ENCODE measurements around the gene TBC1D20. TPM values are rescaled to one million over a fixed set of nuclear protein-coding genes. Genes with fewer than 3 reads are reported as not detected.
"Not testable (repeated sequence)": the region's sequence is repeated elsewhere in the genome, so short reads cannot be mapped to it uniquely, and the experiment has no call there.

TBC1D20 gene
- total RNA-seq = 10 to 100 TPM; 24.6 to 25.0 TPM
- 28.6 TPM for polyA plus RNA-seq

DNA sequence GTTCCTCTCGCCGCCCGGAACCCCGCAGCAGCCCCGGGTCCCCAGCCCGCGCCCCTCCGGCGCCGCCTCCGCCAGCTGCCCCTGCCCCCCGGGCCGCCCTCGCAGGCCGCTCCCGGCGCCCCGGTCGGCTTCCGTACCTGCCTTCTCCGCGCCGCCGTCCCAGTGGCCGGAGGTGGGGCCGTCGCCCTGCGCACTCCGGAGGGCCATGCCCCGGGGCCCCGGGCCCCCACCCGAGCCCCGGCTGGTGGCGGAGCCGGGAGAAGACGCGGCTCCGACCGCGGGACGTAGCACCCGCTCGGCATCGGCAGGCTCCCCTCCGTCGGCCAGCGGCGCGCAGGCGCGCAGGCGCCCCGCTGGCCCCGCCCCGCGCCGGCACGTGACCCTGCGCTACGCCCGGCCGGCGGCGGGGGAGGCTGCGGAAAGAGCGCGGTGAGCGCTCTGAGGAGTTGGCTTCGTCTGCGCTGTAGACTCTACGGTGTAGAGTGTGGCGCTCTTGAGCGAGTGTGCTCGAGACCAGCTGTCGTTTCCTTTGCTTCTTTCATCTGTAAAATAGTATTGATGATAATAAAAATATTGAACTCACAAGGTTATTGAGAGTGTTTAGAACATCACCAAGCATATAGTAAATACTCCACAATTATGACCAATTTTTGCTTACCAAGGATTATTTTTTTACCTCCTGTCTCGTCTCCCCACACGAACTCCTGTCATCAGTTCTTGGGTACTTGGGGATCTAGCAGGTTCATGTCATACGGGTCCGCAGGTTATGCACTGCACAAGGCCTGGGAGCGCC lies at the start of gene TBC1D20:
TBC1D20 (minus strand) TSS at position 335 of the 793 bp plus-strand sequence; CDS start at position 207, 128 bp downstream.
- H3K4me3 Mint-ChIP-seq = peak within 1 kb of the TSS; percentile 93 to 99 (median 94)
- H3K27me3 Mint-ChIP-seq = no peaks in the 10 kb centered on the region
- DNase-seq = peak; percentile 79 to 90 (median 86)
- H3K4me1 ChIP-seq (ENCODE audit: insufficient read depth, low read length) = peaks cover 37% of the 10 kb centered on the region
- peak within 1 kb of the TSS; percentile 72 for H3K27ac ChIP-seq (ENCODE audit: low read depth, low read length)
- no peaks in the 10 kb centered on the region for H3K36me3 ChIP-seq (ENCODE audit: insufficient read depth, low read length)
- H3K27ac Mint-ChIP-seq = peak within 1 kb of the TSS; percentile 88 to 99 (median 97)
- no peaks in the 10 kb centered on the region for H3K9me3 Mint-ChIP-seq
- CTCF ChIA-PET = interaction anchor here (1.0 to 1.8 kb wide), 6 partner anchors 14 to 190 kb away, joined by 3 to 5 read pairs (median 4); no protein-coding TSS in a partner anchor
- POLR2A ChIA-PET = interaction anchor here (0.5 to 1.0 kb wide), 2 partner anchors 24 to 73 kb away, joined by 3 to 4 read pairs; no protein-coding TSS in a partner anchor
- peak within 1 kb of the TSS; percentile 74 for H3K4me3 ChIP-seq (ENCODE audit: low read length)
- H3K36me3 Mint-ChIP-seq = peaks cover 0 to 9% (median 2%) of the 10 kb centered on the region in 3 donors
- peaks cover 37 to 50% (median 49%) of the 10 kb centered on the region in 3 donors for H3K4me1 Mint-ChIP-seq
- no peaks in the 10 kb centered on the region for H3K27me3 ChIP-seq (ENCODE audit: insufficient read depth, low read length, poor library complexity, severe bottlenecking)
- H3K9me3 ChIP-seq (ENCODE audit: low read length) = no peaks in the 10 kb centered on the region

GRCh38 chr20:510328-511057 lies 48.2 kb upstream of the TBC1D20 start:
- H3K9me3 ChIP-seq (ENCODE audit: low read length); CTCF ChIA-PET; H3K27me3 ChIP-seq (ENCODE audit: insufficient read depth, low read length, poor library complexity, severe bottlenecking); H3K9me3 Mint-ChIP-seq; H3K4me3 Mint-ChIP-seq; H3K27ac ChIP-seq (ENCODE audit: low read depth, low read length); DNase-seq; H3K4me3 ChIP-seq (ENCODE audit: low read length); H3K27me3 Mint-ChIP-seq; H3K36me3 ChIP-seq (ENCODE audit: insufficient read depth, low read length); POLR2A ChIA-PET; H3K4me1 ChIP-seq (ENCODE audit: insufficient read depth, low read length): not testable (repeated sequence)
- peaks cover 43 to 61% (median 51%) of the 10 kb centered on the region in 3 donors for H3K4me1 Mint-ChIP-seq
- H3K36me3 Mint-ChIP-seq = peaks cover 0 to 57% (median 4%) of the 10 kb centered on the region in 3 donors
- peak overlapping the region in 1 of 8 donors; percentile 21 for H3K27ac Mint-ChIP-seq

DNA sequence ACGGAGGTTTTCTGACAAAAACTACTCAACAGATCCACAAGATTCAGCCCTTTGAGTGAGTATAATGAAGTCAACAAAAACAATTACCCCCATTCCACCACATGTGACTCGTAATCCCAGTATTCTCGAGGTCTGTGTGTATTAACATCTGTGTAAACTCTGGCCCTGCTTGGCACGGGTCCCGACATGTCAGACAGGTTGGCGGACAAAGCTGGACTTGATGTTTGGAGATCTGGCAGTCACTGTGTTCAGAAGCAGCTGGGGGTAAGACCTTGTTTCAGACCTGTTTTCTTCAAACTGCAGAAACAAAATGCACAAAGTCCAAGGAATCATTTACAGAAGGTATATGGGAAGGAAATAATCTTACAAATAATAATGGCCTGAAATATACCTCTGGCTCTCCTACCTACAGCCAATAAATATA lies 46.0 kb upstream of the TBC1D20 start:
- H3K4me3 Mint-ChIP-seq; H3K27ac Mint-ChIP-seq; H3K27me3 Mint-ChIP-seq; H3K9me3 ChIP-seq (ENCODE audit: low read length); H3K4me3 ChIP-seq (ENCODE audit: low read length); H3K9me3 Mint-ChIP-seq; H3K27ac ChIP-seq (ENCODE audit: low read depth, low read length); POLR2A ChIA-PET; H3K27me3 ChIP-seq (ENCODE audit: insufficient read depth, low read length, poor library complexity, severe bottlenecking); H3K4me1 ChIP-seq (ENCODE audit: insufficient read depth, low read length); DNase-seq: not testable (repeated sequence)
- Mint-ChIP-seq H3K4me1 (peaks cover 25 to 42% (median 33%) of the 10 kb centered on the region in 3 donors), H3K36me3 (peaks cover 3 to 57% (median 4%) of the 10 kb centered on the region in 3 donors)
- CTCF ChIA-PET = interaction anchor here (1.6 kb wide), 1 partner anchor 32 kb away, joined by 3 read pairs; no protein-coding TSS in a partner anchor
- peaks cover 17% of the 10 kb centered on the region for H3K36me3 ChIP-seq (ENCODE audit: insufficient read depth, low read length)

- Mint-ChIP-seq H3K4me3 (no peak overlapping the region), H3K27ac (no peak overlapping the region), H3K9me3 (no peaks in the 10 kb centered on the region), H3K27me3 (no peaks in the 10 kb centered on the region), H3K4me1 (peaks cover 20 to 37% (median 31%) of the 10 kb centered on the region in 3 donors), H3K36me3 (peaks cover 4 to 62% (median 7%) of the 10 kb centered on the region in 3 donors)
- no peak for DNase-seq
- Histone ChIP-seq H3K27me3 (ENCODE audit: insufficient read depth, low read length, poor library complexity, severe bottlenecking) (no peaks in the 10 kb centered on the region), H3K36me3 (ENCODE audit: insufficient read depth, low read length) (peaks cover 22% of the 10 kb centered on the region), H3K9me3 (ENCODE audit: low read length) (no peaks in the 10 kb centered on the region), H3K4me3 (ENCODE audit: low read length) (no peak overlapping the region), H3K4me1 (ENCODE audit: insufficient read depth, low read length) (no peaks in the 10 kb centered on the region), H3K27ac (ENCODE audit: low read depth, low read length) (no peak overlapping the region)
- ChIA-PET POLR2A (no interaction called here), CTCF (no interaction called here)
These were observed 45.5 kb upstream of the TBC1D20 start for GRCh38 chr20:507761-508332.

DNA sequence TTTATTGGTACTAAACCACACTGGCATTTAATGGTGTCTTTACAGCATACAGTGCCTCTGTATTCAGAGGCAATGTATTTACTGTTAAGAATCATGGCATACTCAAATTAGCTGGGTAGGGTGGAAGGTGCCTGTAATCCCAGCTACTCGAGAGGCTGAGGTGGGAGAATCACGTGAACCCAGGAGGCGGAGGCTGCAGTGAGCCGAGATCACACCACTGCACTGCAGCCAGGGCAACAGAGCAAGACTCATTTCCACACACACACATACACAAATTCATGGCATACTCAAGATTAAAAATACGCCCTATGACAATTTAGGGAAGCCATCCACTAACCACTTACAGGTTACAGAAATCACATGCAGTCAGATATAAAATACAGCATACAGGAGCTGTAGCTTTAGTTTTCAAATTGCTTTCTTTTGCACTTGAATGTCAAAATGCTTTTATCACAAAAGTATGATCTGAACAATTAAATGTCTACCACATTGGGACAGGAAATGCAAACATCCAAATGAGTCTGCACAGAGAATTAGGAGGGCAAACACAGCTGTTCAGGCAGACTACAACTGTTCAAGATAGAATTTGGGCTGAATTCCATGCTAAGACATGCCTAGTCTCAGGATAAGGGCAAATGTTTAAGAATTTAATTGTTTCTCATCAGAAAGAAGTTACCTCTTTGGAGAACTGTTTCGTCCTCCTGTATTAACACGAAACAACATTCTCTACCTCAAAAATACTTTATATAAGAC lies 44.8 kb upstream of the TBC1D20 start:
- H3K27ac ChIP-seq (ENCODE audit: low read depth, low read length) = no peak overlapping the region
- no peaks in the 10 kb centered on the region for H3K4me1 ChIP-seq (ENCODE audit: insufficient read depth, low read length)
- H3K4me3 ChIP-seq (ENCODE audit: low read length) = no peak overlapping the region
- no peaks in the 10 kb centered on the region for H3K27me3 ChIP-seq (ENCODE audit: insufficient read depth, low read length, poor library complexity, severe bottlenecking)
- no peaks in the 10 kb centered on the region for H3K27me3 Mint-ChIP-seq
- no peaks in the 10 kb centered on the region for H3K9me3 Mint-ChIP-seq
- peaks cover 4 to 69% (median 10%) of the 10 kb centered on the region in 3 donors for H3K36me3 Mint-ChIP-seq
- H3K4me3 Mint-ChIP-seq = no peak overlapping the region
- no peak for DNase-seq
- CTCF ChIA-PET = no interaction called here
- no peaks in the 10 kb centered on the region for H3K9me3 ChIP-seq (ENCODE audit: low read length)
- H3K4me1 Mint-ChIP-seq = peaks cover 15 to 30% (median 27%) of the 10 kb centered on the region in 3 donors
- H3K36me3 ChIP-seq (ENCODE audit: insufficient read depth, low read length) = peaks cover 27% of the 10 kb centered on the region
- H3K27ac Mint-ChIP-seq = peak overlapping the region in 1 of 8 donors; percentile 43
- POLR2A ChIA-PET = no interaction called here

- H3K4me3 ChIP-seq (ENCODE audit: low read length) = no peak overlapping the region
These were observed 42.3 kb upstream of the TBC1D20 start for GRCh38 chr20:504632-505075.

GRCh38 chr20:503048-503737 lies 40.9 kb upstream of the TBC1D20 start:
- H3K36me3 ChIP-seq (ENCODE audit: insufficient read depth, low read length) = peaks cover 48% of the 10 kb centered on the region
- no peak overlapping the region for H3K27ac ChIP-seq (ENCODE audit: low read depth, low read length)
- H3K9me3 ChIP-seq (ENCODE audit: low read length) = no peaks in the 10 kb centered on the region
- H3K9me3 Mint-ChIP-seq = no peaks in the 10 kb centered on the region
- H3K27me3 Mint-ChIP-seq = no peaks in the 10 kb centered on the region
- CTCF ChIA-PET = no interaction called here
- H3K36me3 Mint-ChIP-seq = peaks cover 4 to 83% (median 18%) of the 10 kb centered on the region in 3 donors
- no peaks in the 10 kb centered on the region for H3K27me3 ChIP-seq (ENCODE audit: insufficient read depth, low read length, poor library complexity, severe bottlenecking)
- no peak overlapping the region for H3K4me3 ChIP-seq (ENCODE audit: low read length)
- POLR2A ChIA-PET = no interaction called here
- no peaks in the 10 kb centered on the region for H3K4me1 ChIP-seq (ENCODE audit: insufficient read depth, low read length)
- H3K4me1 Mint-ChIP-seq = peaks cover 0 to 6% (median 4%) of the 10 kb centered on the region in 3 donors
- H3K4me3 Mint-ChIP-seq = no peak overlapping the region
- no peak for DNase-seq
- H3K27ac Mint-ChIP-seq = peak overlapping the region in 2 of 8 donors; percentile 8 to 59

More at GRCh38 chr20:504632-505075, 42.3 kb upstream of the TBC1D20 start:
- Mint-ChIP-seq H3K27me3 (no peaks in the 10 kb centered on the region), H3K36me3 (peaks cover 4 to 82% (median 13%) of the 10 kb centered on the region in 3 donors), H3K4me1 (peaks cover 2 to 12% (median 9%) of the 10 kb centered on the region in 3 donors), H3K4me3 (no peak overlapping the region), H3K27ac (no peak overlapping the region), H3K9me3 (no peaks in the 10 kb centered on the region)
- no peak for DNase-seq
- Histone ChIP-seq H3K27me3 (ENCODE audit: insufficient read depth, low read length, poor library complexity, severe bottlenecking) (no peaks in the 10 kb centered on the region), H3K4me1 (ENCODE audit: insufficient read depth, low read length) (no peaks in the 10 kb centered on the region), H3K36me3 (ENCODE audit: insufficient read depth, low read length) (peaks cover 34% of the 10 kb centered on the region), H3K9me3 (ENCODE audit: low read length) (no peaks in the 10 kb centered on the region), H3K27ac (ENCODE audit: low read depth, low read length) (no peak overlapping the region)
- CTCF ChIA-PET = no interaction called here
- POLR2A ChIA-PET = no interaction called here
